ENCODE measurements around the gene SMPD3.

DNA sequence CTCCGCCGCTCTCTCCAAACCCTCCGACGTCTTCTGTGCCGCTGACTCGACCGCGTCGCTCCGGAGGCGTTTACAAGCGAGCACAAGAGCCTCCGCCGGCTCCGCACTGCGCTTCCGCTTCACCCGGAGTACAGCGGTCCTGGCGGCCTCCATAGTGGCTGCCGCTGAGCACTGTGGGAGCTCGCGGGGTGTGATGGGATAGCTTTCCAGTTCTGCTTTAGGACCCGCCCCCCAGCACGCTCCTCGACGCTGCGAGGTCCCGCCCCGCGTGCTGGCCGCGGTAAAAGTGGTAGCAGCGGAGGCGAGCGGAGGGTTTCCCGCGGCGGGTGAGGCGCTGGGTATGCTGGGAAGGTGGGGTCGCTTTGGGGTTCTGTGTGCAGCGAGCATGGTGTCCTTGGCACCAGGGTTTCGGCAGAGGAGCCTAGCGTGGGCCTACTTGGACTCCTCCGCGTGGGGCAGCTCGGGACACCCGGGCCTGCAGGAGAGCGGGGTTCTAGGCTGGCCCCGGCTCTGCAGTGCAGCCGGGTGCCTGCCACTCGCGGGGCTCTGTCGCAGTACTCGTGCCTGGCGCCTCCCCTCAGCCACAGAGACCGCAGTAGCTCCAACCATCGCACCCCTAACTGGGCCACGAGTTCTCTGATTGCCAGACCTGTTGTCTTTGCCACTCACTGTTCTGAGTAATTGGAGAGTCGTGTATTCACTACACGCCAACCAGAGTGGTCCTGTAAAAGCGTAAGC is 137.4 kb downstream of the SMPD3 start, which contains the start of the genes PRMT7 and SLC7A6OS:
- TF ChIP-seq NFYB (CRISPR knock-in tag; conservative IDR thresholded peaks at IDR 0.05; ENCODE audit: low read depth) (peak; percentile 31), ZNF138 (CRISPR knock-in tag; conservative IDR thresholded peaks at IDR 0.05) (peak; percentile 81; the same call in 1 of the 2 replicates), ELF4 (CRISPR knock-in tag; IDR thresholded peaks at IDR 0.05; ENCODE audit: low read depth) (peak; percentile 63; the same call in 1 of the 2 replicates), ETV6 (CRISPR knock-in tag; IDR thresholded peaks at IDR 0.05) (peak; percentile 75), SMAD3 (CRISPR knock-in tag; IDR thresholded peaks at IDR 0.05; ENCODE audit: borderline replicate concordance) (peak; percentile 81)
- TF ChIP-seq, protein P1, sequence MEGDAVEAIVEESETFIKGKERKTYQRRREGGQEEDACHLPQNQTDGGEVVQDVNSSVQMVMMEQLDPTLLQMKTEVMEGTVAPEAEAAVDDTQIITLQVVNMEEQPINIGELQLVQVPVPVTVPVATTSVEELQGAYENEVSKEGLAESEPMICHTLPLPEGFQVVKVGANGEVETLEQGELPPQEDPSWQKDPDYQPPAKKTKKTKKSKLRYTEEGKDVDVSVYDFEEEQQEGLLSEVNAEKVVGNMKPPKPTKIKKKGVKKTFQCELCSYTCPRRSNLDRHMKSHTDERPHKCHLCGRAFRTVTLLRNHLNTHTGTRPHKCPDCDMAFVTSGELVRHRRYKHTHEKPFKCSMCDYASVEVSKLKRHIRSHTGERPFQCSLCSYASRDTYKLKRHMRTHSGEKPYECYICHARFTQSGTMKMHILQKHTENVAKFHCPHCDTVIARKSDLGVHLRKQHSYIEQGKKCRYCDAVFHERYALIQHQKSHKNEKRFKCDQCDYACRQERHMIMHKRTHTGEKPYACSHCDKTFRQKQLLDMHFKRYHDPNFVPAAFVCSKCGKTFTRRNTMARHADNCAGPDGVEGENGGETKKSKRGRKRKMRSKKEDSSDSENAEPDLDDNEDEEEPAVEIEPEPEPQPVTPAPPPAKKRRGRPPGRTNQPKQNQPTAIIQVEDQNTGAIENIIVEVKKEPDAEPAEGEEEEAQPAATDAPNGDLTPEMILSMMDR (IDR thresholded peaks at IDR 0.05): no peak
- TF ChIP-seq, protein P2, sequence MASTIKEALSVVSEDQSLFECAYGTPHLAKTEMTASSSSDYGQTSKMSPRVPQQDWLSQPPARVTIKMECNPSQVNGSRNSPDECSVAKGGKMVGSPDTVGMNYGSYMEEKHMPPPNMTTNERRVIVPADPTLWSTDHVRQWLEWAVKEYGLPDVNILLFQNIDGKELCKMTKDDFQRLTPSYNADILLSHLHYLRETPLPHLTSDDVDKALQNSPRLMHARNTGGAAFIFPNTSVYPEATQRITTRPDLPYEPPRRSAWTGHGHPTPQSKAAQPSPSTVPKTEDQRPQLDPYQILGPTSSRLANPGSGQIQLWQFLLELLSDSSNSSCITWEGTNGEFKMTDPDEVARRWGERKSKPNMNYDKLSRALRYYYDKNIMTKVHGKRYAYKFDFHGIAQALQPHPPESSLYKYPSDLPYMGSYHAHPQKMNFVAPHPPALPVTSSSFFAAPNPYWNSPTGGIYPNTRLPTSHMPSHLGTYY (CRISPR knock-in tag; IDR thresholded peaks at IDR 0.05): no peak

All from WTC11 (cell line).